Stimulated activated CD4-positive, alpha-beta T cell treated with anti-CD3 and anti-CD28 coated beads, Interleukin-4, amount 100 ng/mL, for 1 hour (primary cell): ENCODE data around the gene TIMP2.

ENCODE experiments used
- DNase-seq: peaks from one replicate; pipeline ENCODE4 v3.0.0-alpha.2; 2020

Gene TIMP2

GRCh38 chr17:78804777-78805176 lies 120.4 kb downstream of the TIMP2 start:
- DNase-seq = no peak

DNA sequence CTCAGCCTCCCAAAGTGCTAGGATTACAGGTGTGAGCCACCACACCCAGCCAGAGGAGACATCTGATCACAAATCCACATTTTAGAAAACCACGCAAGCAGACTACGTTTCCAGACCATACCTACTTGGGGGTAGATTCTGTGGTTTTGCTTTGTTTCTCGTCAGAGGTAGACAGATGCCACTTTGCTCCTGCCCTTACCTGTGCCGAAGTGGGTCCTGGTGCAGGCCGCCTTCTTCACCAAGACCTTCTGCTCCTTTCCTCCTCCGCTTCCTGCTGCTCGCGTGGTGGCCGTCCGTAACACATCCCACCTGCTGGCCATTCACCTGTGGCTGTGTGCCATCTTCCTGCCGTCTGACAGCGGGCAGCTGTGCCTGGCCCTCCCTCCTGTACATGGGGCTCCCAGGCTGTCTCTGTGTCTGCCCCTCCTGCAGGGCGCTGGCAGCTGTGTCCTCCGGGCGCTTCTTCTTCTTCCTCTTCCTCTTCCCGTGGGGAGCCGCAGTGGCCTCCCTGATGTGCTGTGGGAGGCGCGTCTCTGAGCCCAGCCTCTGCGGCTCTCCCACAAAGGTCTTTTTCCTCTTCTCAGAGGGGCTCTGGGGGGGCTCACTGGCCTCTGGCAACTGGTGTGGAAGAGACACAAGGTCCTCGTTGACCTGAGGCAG lies 121.9 kb downstream of the TIMP2 start:
- no peak for DNase-seq
